ENCODE measurements around the gene TTC7B.

Gene TTC7B

DNA sequence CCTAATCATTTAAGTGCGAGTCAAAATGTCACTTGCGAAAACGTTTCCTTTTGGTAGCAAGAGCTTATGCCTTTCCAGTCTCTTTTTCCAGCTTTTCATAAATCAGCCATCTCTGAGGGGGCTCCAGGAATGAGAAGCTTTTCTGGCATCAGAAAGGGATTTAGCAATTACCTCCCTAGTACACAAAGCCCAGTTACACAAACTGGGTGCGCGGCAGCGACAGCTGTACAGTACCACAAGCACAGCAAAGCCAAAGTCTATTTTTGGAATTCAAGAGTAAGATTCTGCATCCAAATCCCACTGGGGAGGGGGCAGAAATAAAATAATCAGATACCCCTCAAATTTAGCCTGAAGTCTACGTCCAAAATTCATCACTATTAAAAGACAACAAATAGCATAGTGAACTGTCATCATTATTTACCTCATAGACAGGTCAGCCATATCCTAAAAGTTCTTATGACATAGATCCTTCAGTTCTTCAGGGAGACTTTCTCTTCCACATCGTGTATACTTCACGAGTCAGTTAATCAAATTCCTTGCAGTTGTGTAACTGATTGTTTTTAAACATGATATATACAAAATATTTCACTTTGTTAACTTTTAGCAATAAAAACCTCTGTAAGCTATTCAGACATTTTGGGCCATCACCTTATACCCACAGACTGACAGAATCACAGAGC is 150.8 kb downstream of the TTC7B start:
- TF ChIP-seq, protein P1, sequence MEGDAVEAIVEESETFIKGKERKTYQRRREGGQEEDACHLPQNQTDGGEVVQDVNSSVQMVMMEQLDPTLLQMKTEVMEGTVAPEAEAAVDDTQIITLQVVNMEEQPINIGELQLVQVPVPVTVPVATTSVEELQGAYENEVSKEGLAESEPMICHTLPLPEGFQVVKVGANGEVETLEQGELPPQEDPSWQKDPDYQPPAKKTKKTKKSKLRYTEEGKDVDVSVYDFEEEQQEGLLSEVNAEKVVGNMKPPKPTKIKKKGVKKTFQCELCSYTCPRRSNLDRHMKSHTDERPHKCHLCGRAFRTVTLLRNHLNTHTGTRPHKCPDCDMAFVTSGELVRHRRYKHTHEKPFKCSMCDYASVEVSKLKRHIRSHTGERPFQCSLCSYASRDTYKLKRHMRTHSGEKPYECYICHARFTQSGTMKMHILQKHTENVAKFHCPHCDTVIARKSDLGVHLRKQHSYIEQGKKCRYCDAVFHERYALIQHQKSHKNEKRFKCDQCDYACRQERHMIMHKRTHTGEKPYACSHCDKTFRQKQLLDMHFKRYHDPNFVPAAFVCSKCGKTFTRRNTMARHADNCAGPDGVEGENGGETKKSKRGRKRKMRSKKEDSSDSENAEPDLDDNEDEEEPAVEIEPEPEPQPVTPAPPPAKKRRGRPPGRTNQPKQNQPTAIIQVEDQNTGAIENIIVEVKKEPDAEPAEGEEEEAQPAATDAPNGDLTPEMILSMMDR (IDR thresholded peaks at IDR 0.05; ENCODE audit: low read depth, low read length), result no peak
- H3K4me3 ChIP-seq (ENCODE audit: low read depth, low read length), result no peak overlapping the region

GRCh38 chr14:90664911-90665310 is 151.3 kb downstream of the TTC7B start:
- TF ChIP-seq, protein P1 (IDR thresholded peaks at IDR 0.05; ENCODE audit: low read depth, low read length), result no peak

GRCh38 chr14:90663680-90664079 is 152.6 kb downstream of the TTC7B start:
- TF ChIP-seq, protein P1 (IDR thresholded peaks at IDR 0.05; ENCODE audit: low read depth, low read length), result no peak
- H3K4me3 ChIP-seq (ENCODE audit: low read depth, low read length), result no peak overlapping the region

More at GRCh38 chr14:90664911-90665310, 151.3 kb downstream of the TTC7B start:
- no peak overlapping the region for H3K4me3 ChIP-seq (ENCODE audit: low read depth, low read length)

- TF ChIP-seq, protein P1 (IDR thresholded peaks at IDR 0.05; ENCODE audit: low read depth, low read length), result no peak
- H3K4me3 ChIP-seq (ENCODE audit: low read depth, low read length), result no peak overlapping the region
These were observed 153.1 kb downstream of the TTC7B start for GRCh38 chr14:90663140-90663539.

DNA sequence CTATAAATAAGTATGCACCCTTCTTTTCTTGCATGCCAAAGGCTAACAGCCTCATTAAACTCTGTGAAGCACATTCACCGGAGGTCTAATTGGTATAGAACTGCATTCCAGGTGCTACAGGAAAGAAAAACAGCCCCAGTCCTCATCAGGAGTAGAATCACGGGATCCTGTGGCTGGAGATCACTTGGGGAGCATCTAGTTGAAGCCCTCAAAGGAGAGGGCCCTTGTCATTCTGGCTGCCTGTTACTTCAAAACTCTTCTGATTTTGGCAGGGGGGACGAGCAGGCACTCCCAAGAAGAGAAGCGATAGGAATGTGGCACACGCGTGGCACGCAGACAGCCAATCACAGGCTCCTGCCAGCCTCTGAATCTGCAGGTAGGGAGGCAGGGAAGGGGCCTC is 154.4 kb downstream of the TTC7B start:
- H3K4me3 ChIP-seq (ENCODE audit: low read depth, low read length), result no peak overlapping the region
- TF ChIP-seq, protein P1 (IDR thresholded peaks at IDR 0.05; ENCODE audit: low read depth, low read length), result no peak

DNA sequence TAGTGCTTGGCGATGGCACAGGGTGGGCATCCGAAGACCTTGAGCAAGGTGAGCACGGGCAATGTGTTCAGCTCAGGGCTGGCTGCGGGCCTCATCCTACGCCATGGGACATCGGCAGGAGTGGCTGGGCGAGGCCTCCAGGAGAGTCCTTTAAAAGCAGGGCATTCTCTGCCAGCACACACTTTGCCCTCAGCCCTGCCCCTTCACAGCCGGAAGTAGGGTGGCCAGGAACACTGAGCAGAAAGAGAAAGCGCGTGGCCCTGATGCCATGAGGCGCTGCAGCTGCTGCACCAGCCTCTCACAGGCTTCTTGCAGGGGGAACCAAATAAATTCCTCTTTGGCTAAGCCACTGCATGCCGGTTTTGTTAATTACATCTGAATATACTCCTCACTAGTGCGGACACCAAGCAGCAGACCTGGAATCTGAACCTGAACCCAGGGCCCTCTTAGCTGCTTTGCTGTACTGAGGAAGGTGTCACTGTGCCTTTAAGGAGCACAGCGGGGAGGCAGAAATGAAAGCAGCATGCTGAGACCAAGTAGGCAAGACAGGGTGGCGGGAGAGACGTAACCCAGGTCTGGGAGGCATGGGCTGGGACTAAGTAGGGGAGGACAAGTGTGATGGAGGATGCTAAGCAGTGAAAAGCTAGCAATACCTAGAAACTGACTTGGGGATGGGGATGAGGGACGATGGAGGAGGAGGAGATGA is 155.2 kb downstream of the TTC7B start:
- TF ChIP-seq, protein P1 (IDR thresholded peaks at IDR 0.05; ENCODE audit: low read depth, low read length), result no peak
- no peak overlapping the region for H3K4me3 ChIP-seq (ENCODE audit: low read depth, low read length)

GRCh38 chr14:90659156-90659555 is 157.1 kb downstream of the TTC7B start:
- TF ChIP-seq, protein P1 (IDR thresholded peaks at IDR 0.05; ENCODE audit: low read depth, low read length), result no peak
- H3K4me3 ChIP-seq (ENCODE audit: low read depth, low read length), result no peak overlapping the region

Measured in WI38 (cell line).